ENCODE results near the gene TRAFD1. TPM values are rescaled to one million over a fixed set of nuclear protein-coding genes. Genes with fewer than 3 reads are reported as not detected.
"Not testable (repeated sequence)": the region's sequence is repeated elsewhere in the genome, so short reads cannot be mapped to it uniquely, and the experiment has no call there.

TRAFD1 gene, protein sequence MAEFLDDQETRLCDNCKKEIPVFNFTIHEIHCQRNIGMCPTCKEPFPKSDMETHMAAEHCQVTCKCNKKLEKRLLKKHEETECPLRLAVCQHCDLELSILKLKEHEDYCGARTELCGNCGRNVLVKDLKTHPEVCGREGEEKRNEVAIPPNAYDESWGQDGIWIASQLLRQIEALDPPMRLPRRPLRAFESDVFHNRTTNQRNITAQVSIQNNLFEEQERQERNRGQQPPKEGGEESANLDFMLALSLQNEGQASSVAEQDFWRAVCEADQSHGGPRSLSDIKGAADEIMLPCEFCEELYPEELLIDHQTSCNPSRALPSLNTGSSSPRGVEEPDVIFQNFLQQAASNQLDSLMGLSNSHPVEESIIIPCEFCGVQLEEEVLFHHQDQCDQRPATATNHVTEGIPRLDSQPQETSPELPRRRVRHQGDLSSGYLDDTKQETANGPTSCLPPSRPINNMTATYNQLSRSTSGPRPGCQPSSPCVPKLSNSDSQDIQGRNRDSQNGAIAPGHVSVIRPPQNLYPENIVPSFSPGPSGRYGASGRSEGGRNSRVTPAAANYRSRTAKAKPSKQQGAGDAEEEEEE
- total RNA-seq: 22.7 and 26.4 TPM in 2 replicates

DNA sequence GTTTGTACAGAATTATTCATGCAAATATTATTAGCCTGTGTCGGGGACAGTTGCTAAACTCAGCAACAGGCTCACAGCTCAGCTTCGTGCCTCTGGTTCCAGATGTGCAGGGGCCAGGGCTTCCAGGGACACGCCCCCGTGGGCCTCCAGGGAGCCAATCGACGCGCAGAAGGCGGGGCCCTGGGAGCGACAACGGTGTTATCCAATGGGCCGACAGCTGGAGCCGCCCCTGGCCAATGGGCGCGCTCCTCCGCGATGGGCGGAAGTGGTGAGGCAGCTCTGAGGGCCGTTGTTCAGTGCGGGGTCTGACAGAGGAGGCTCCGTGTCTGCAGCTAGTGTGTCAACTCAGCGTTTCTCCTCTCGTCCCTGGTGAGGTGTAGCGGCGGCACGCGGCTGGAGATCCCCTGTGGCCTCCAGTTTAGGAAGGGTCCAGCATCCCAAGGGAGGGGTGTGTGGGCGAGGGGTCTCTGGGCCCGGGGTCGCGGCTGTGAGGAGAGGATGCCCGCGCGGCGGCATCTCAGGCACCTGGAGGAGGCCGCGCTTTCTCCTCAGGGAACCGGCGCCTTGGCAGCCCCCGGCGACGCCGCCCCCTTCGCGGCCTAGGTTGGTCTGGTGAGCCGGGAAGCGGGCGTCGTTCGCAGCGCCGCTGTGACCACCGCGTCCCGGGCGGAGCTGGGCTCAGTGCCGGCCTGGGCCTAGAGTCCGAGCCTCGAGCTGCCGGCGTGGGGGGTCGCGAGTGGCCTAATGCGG lies at the start of gene TRAFD1:
TSS of gene TRAFD1 (plus strand) at position 311 of the 750 bp plus-strand sequence. CDS start 4,963 bp downstream, outside the sequence.
- DNase-seq (ENCODE audit: low read depth in 2 of 2): peak; percentile 98 to 99

DNA sequence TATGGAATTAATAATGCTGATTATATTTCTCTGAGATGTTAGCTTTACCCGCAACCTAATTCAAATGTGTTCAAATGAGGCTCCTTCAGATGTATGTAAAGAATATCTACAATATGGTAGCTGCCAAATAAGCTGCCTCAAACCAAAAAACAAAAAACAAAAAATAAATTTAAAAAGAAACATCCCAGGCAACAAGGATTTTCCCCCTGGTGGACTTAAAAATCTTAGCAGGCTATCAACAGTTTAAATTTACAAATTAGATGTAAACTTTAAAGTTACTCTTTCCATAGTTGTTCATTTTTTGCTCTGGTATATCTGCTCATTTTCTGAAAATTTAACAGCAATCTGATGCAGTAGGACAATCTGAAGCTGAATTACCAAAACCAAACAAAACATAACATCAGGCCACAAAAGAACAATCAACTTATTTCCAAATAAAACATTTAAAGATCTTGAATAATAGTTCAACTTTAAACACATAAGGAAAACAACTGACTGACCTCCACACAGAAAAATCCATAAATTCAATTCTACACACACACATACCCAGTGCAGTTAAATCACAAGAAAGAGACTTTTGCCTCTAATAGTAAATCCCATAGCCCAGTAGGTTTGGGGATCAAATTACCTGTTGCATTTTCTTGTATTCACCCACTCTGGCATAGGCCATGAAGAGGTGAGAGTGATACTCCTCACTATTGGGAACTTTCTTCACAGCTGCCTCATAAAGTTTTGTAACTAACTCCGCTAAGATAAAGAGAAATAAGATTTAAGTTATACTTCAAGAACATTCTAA lies 38.1 kb upstream of the TRAFD1 start:
- DNase-seq (ENCODE audit: low read depth in 2 of 2): no peak

DNA sequence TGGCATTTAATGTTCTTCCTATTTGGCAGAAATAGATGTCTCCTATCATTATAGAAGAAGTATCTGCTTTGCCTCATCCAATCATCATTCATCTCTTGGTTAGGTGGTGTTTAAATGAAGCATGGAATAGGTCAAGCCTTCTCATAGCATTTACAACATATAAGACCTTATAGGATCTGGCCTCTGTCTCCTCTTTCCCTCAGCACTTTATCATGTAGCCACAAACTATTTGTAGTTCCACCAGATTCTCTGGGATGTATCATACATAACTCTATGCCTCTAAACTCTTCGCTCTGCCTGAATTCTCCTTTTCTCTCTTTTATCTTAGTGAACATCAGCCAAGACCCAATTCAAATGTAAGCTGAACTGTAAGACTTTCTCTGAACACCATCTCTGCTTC lies 37.5 kb upstream of the TRAFD1 start:
- no peak for DNase-seq (ENCODE audit: low read depth in 2 of 2)

DNA sequence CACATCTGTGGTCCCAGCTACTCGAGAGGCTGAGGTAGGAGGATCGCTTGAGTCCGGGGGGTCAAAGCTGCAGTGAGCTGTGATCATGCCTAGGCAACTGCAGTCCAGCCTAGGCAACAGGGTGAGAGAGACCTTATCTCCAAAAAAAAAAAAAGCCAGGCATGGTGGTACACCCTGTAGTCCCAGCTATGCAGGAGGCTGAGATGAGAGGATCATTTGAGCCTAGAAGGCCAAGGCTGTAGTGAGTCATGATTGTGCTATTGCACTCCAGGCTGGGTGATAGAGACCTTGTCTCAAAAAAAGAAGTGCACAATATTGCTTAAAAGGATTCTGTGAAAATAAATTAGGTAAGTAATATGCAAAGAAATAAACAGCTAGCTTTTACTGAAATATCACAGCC lies 33.8 kb upstream of the TRAFD1 start:
- DNase-seq (ENCODE audit: low read depth in 2 of 2): no peak

DNA sequence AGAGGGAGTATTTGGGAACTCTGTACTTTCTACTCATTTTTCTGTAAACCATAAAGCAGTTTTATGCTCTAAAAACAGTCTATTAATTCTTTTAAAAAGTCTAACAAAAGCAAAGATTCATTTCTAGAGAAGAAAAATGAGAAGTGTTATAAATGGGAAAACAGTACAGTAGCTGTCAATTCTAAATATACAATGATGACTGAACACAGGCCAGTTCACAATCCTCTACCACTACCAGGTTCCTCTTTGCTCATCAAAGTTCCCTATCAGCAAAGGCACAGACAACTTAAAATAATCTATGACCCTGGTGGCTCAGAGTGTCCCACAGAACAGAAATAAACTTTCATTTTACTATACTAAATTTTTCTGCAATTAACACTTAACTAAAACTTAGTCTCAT lies 29.3 kb upstream of the TRAFD1 start:
- no peak for DNase-seq (ENCODE audit: low read depth in 2 of 2)

DNA sequence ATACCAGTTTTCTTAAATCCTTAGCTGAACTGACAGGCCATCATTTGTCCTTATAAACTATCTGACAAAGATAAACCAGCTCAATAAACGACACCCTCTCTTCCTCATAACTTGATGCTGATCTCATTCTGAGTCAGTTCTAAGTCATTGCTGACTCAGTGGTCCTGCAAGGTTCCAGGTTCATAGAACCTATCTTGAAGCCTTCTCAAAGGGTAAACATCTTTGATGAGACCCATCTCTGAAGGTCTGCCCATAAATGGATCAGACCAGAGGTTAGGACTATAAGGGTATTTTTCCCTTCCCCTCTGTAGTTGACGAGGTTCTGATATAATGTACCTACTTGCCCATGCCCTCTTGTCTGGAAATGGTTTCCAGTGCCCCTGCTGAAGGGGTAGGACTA lies 28.7 kb upstream of the TRAFD1 start:
- DNase-seq (ENCODE audit: low read depth in 2 of 2): peak in 1 of 2 donors; percentile 83

DNA sequence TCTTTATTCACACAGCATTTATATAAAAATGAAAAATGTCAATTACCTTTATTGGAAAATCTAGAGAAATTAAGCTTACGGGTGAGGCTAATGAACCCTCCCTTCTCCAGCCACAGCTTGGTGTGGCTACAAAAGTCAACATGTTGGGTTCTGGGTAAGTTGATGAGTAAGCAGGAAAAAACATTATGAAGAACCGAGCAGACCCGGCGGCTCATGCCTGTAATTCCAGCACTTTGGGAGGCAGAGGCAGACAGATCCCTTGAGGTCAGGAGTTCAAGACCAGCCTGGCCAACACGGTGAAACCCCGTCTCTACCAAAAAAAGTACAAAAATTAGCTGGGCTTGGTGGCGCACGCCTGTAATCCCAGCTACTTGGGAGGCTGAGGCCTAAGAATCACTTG lies 27.7 kb upstream of the TRAFD1 start:
- DNase-seq (ENCODE audit: low read depth in 2 of 2): peak in 1 of 2 donors; percentile 10

DNA sequence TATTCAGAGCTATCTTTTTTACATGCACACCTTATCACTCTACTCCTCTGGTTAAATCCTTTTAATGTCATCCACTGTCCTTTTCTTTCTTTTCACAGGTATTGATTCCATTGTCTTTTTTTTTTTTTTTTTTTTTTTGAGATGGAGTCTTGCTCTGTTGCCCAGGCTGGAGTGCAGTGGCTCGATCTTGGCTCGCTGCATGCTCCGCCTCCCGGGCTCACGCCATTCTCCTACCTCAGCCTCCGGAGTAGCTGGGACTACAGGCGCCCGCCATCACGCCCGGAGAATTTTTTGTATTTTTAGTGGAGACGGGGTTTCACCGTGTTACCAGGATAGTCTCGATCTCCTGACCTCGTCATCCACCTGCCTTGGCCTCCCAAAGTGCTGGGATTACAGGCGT lies 24.9 kb upstream of the TRAFD1 start:
- not testable (repeated sequence) for DNase-seq (ENCODE audit: low read depth in 2 of 2)

DNA sequence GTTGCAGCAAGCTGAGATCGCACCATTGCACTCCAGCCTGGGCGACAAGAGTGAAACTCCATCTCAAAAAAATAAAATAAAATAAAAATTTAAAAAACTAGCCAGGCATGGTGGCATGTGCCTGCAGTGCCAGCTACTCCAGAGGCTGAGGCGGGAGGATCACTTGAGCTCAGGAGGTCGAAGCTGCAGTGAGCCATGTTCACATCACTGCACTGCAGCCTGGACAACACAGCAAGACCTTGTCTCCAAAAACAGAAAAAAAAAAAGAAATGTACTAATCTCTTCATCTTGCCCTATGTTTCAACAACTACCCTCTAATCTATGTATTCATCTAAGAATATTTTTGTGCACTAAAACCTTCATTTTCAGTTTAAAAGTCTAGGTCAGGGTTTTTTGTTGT lies 23.2 kb upstream of the TRAFD1 start:
- no peak for DNase-seq (ENCODE audit: low read depth in 2 of 2)

DNA sequence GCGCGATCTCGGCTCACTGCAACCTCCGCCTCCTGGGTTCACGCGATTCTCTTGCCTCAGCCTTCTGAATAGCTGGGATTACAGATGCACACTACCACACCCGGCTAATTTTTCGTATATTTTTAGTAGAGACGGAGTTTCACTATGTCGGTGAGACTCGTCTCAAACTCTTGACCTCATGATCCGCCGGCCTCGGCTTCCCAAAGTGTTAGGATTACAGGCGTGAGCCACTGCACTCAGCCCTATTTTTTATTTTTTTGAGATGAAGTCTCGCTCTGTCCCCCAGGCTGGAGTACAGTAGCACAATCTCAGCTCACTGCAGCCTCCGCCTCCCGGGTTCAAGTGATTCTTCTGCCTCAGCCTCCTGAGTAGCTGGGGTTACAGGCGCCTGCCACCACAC lies 22.6 kb upstream of the TRAFD1 start:
- DNase-seq (ENCODE audit: low read depth in 2 of 2): not testable (repeated sequence)

DNA sequence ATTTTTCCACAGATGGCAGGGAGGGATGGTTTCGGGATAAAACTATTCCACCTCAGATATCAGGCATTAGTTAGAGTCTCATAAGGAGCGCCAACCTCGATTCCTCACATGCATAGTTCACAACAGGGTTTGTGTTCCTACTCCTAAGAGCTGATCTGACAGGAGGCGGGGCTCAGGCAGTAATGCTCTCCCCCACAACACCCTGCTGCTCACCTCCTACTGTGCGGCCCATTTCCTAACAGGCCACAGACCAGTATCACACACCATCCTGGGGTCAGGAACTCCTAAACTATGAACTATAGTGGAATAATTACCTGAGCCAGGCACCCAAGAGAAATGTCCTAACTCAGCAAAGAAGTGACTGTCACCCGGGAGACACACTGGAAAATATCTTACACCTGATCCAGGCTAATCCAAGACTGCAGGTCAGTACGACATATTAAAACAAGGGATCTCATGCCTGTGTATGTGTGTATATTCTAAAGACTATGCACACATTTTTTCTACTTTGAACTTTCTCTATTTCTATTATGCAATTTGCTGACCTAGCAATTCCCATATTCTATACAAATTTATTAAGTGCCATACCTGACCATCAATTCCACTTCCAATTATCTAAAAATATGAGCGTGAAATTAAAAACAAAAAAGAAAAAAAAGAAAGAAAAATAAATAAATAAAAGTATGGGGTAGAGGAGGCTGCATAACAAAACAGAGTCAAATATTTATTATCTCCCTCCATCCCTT lies 21.4 kb upstream of the TRAFD1 start:
- no peak for DNase-seq (ENCODE audit: low read depth in 2 of 2)

DNA sequence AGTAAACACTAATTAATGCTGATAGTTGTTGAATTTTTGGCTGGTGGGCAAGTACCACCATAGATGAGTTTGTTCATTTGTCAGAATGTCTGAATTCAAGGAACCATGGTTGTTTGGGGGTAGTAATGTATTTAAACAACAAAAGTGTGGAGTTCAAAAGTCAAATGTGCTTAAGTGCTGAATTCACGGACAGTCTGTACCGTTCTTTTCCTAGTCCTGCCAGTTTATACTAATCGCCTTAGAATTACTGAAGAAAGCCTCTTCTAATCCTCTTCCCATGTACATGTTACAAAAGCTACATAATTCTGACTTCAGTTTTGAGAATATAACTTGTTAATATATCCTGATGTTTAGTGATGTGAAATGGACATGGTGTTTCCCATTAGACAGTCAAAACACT lies 19.5 kb upstream of the TRAFD1 start:
- no peak for DNase-seq (ENCODE audit: low read depth in 2 of 2)

DNA sequence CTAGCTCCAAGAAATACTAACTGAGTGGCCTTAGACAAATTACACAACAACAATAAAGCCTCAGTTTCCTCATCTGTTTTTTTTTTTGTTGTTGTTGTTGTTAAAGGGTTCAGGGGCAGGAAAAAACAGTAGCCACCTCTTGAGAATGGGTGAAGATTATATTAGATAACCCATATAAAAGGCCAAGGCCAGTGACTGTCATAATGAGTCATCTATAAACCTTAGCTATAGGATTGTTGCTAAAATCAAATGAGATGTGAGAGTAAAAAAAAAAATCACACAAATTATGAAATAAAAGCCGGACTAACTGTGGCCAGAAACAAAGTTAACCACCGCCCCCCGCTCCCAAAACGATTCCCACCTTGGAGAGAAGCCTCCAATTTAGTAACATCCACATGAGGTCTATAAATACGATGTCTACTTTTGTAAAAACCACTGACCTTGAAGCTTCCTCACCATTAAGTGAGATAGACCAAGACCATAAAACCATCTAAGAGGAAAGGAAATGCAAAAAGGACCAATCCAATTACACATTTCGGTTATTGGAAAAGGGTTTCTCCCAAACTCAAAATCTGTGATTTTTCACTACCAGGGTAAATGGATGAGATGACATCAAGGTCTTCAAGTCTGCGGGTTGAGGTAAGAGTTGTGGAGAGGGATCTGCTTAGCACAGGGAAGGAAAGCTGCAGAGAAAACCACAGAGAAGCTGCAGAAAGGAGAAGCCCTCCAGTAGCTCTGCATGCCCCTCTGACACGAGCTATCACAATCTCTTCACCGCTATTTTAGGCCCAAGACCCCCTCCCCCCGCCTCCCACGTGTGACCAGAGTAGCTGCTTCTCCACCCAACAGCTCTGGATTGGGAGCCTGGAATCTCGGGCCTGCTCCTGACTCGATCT lies 17.8 kb upstream of the TRAFD1 start:
- DNase-seq (ENCODE audit: low read depth in 2 of 2): peak in 1 of 2 donors; percentile 31

DNA sequence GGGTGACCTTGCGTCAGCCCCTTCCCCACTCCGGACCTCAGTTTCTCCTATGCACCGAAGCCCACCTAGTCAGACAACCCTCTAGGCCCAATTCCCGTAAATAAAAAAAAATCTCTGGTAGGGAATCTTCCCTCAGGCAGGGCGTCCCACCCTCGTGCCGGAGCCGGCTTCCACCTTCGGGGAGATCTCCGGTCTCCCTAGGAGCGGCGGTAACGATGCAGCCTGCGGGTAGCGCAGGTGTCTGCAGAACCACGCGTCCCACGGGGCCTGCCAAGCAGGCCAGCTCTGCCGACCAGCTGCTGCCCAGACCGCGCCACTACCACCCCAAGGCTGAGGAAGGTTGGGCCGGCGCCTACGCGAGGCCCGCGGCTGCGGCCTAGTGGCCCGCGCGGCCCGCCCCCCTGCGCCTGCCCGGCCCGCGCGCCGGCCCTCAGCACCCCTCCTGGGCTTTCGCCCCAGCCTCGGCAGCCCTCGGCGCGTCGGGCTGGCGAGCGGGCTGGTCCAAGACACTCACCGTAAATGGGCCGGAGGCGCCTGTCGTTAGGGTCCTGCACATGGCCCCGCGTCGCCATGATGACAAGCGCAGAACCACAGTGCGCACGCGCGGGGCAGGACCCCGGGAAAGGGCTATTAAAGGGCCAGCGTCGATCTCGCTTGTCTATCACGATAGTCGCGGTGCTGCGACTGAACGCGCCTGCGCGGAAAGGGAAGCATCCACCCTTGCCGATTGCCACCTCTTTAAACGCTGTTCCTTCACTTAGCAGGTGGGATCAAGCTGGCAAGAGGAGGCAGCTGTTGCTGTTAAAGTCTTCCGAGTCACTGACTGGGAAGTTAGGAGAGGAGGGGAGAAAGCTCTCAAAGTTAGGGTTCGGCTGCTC lies 16.9 kb upstream of the TRAFD1 start, which contains the start of gene NAA25:
TSS of gene NAA25 (minus strand) at position 582 of the 878 bp plus-strand sequence. CDS start at position 572, 10 bp downstream.
- peak; percentile 90 to 93 for DNase-seq (ENCODE audit: low read depth in 2 of 2)

DNA sequence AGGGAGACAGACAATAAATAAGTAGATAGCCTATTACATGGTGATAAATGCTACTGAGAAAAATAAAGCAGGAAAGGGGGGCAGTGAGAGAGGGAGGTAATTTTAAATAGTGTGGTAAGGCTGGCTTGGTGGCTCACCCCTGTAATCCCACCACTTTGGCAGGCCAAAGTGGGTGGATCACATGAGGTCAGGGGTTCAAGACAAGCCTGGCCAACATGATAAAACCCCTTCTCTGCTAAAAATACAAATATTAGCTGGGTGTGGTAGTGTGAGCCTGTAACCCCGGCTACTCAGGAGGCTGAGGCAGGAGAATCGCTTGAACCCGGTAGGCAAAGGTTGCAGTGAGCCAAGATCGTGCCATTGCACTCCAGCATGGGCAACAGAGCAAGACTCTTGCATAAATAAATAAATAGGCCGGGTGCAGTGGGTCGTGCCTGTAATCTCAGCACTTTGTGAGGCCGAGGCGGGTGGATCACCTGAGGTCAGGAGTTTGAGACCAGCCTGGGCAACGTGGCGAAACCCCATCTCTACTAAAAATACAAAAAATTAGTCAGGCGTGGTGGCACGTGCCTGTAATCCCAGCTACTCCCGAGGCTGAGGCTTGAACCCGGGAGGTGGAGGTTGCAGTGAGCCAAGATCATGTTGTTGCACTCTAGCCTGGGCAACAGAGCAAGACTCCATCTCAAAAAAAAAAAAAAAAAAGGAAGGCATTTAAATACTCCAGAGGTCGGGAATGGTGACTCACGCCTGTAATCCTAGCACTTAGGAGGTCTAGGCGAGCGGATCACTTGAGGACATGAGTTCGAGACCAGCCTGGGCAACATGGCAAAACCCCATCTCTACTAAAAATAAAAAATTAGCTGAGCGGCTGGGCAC lies 14.3 kb upstream of the TRAFD1 start:
- DNase-seq (ENCODE audit: low read depth in 2 of 2): not testable (repeated sequence)

DNA sequence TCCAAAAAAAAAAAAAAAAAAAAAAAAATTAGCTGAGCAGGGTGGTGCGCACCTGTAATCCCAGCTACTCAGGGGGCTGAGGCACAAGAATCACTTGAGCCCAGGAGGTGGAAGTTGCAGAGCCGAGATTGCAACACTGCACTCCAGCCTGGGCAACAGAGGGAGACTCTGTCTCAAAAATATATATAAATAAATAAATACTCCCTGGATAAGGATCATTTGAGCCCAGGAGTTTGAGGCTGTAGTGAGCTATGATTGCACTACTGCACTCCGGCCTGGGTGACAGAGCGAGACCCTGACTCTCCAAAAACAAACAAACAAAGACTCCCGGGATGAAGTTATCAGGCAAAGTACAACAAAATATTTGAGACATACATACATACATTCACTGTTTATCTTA lies 13.4 kb upstream of the TRAFD1 start:
- DNase-seq (ENCODE audit: low read depth in 2 of 2): no peak

DNA sequence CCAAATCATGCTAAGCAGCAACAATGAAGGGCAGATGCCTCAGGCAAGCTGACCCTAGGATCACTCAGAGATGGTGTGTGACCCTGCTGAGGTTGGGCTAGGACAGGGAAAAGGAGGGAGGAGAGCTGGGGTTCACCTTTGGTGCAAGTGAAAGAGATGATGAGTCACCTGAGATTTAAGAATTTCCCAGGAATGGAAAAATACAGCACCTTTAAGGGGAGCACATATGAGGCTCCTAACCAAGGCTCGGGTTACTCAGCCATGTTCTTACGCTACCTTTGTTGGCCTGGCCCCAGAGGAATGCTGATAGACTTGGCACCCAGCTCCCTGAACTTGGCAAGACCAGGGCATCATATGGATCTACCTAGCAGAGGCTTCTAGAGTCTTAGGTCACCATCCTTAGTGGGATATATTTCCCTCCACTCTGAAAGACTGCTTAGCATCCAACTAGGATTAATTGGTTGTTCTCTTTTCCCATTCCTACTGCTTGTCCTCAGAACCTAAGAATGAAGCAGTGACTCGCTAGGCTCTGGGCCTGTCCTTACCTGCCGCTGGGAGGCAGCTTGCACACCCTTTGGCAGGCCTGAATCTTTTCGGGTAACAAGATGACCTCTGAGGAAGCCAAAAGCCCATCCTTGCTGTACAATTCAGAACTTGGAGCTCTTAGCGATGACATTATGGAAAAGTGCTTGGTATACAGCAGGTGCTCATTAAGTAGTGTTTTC lies 12.8 kb upstream of the TRAFD1 start:
- no peak for DNase-seq (ENCODE audit: low read depth in 2 of 2)
